HepG2 (cell line): ENCODE results near the gene DCST2. TPM values are rescaled to one million over a fixed set of nuclear protein-coding genes. Genes with fewer than 3 reads are reported as not detected.

Experiments used
- ARID5B ChIP-seq: IDR thresholded peaks from 2 replicates; pipeline ENCODE4 v1.4.0; 2020; ENCODE audit warnings: mild to moderate bottlenecking, missing genetic modification reagents
- ATF2 ChIP-seq: sonication (generic); formaldehyde crosslinking; IDR thresholded peaks from 2 replicates; pipeline ENCODE4 v1.4.0; 2020; ENCODE audit warnings: missing genetic modification reagents
- ELF3 ChIP-seq: IDR thresholded peaks from 2 replicates; pipeline ENCODE4 v1.6.1; 2016; ENCODE audit warnings: missing genetic modification reagents, missing compliant biosample characterization
- ETV5 ChIP-seq: IDR thresholded peaks from 2 replicates; pipeline ENCODE4 v1.6.1; 2018; ENCODE audit warnings: missing biosample characterization, missing genetic modification reagents, inconsistent platforms, borderline replicate concordance
- EZH2 ChIP-seq: conservative IDR thresholded peaks from 2 replicates; pipeline ENCODE4 v1.6.1; 2012; ENCODE audit warnings: mild to moderate bottlenecking, low read depth, low read length, moderate library complexity
- FOSL1 ChIP-seq: sonication (generic); formaldehyde crosslinking; IDR thresholded peaks from 2 replicates; pipeline ENCODE4 v1.9.0; 2021; ENCODE audit warnings: missing genetic modification reagents, borderline replicate concordance
- GATAD2A ChIP-seq: IDR thresholded peaks from 2 replicates; pipeline ENCODE4 v1.6.1; 2016
- NFE2L1 ChIP-seq: sonication (generic); formaldehyde crosslinking; IDR thresholded peaks from 2 replicates; pipeline ENCODE4 v1.4.0; 2020; ENCODE audit warnings: missing genetic modification reagents, mild to moderate bottlenecking, borderline replicate concordance
- NFYB ChIP-seq: sonication (generic); formaldehyde crosslinking; IDR thresholded peaks from 2 replicates; pipeline ENCODE4 v1.4.0; 2020; ENCODE audit warnings: missing genetic modification reagents
- NR2F6 ChIP-seq, 2 experiments: IDR thresholded peaks; 2 replicates each; pipeline ENCODE4 v1.6.1; 2016; ENCODE audit warnings: antibody characterized with exemption in 1 of 2, mild to moderate bottlenecking in 1 of 2
- SALL1 ChIP-seq: sonication (generic); formaldehyde crosslinking; IDR thresholded peaks from 2 replicates; pipeline ENCODE4 v1.8.0; 2022; ENCODE audit warnings: mild to moderate bottlenecking, missing genetic modification reagents
- SIN3B ChIP-seq: fragments of 150-350 bp; IDR thresholded peaks from 2 replicates; pipeline ENCODE4 v1.6.1; 2014; ENCODE audit warnings: low read length
- SUZ12 ChIP-seq: fragments of 150-350 bp; IDR thresholded peaks from 2 replicates; pipeline ENCODE4 v1.6.1; 2014; ENCODE audit warnings: low read depth, low read length
- U2AF1 ChIP-seq: fragments of 200-400 bp; formaldehyde crosslinking; optimal IDR thresholded peaks from 2 replicates; pipeline ENCODE3; 2017; ENCODE audit warnings: mild to moderate bottlenecking, low read depth, low read length
- ZBTB43 ChIP-seq: sonication (generic); formaldehyde crosslinking; conservative IDR thresholded peaks from 2 replicates; pipeline ENCODE4 v1.4.0; 2020; ENCODE audit warnings: missing genetic modification reagents
- ZNF205 ChIP-seq: IDR thresholded peaks from 2 replicates; pipeline ENCODE4 v1.6.1; 2018; ENCODE audit warnings: missing biosample characterization, missing genetic modification reagents
- ZNF260 ChIP-seq: sonication (generic); formaldehyde crosslinking; IDR thresholded peaks from 2 replicates; pipeline ENCODE4 v1.4.0; 2020; ENCODE audit warnings: missing genetic modification reagents, low read depth, mild to moderate bottlenecking, borderline replicate concordance
- ZNF264 ChIP-seq: sonication (generic); formaldehyde crosslinking; IDR thresholded peaks from 2 replicates; pipeline ENCODE4 v1.4.0; 2020; ENCODE audit warnings: missing genetic modification reagents
- ZNF557 ChIP-seq: sonication (generic); formaldehyde crosslinking; IDR thresholded peaks from 2 replicates; pipeline ENCODE4 v1.4.0; 2020; ENCODE audit warnings: missing genetic modification reagents
- ZZZ3 ChIP-seq: sonication (generic); formaldehyde crosslinking; IDR thresholded peaks from 2 replicates; pipeline ENCODE4 v1.4.0; 2020; ENCODE audit warnings: missing genetic modification reagents, mild to moderate bottlenecking, borderline replicate concordance
- polyA plus RNA-seq, 8 experiments: library from polyadenylated mRNA; depleted of rRNA in 3 of 8; stranded (reverse) in 7 of 8; unstranded in 1 of 8; fragments of >200 nt; fragmentation: Illumina TruSeq in 4 of 8; extraction: Trizol in 4 of 8; gene quantifications; 2 replicates each; pipeline versions ENCODE4 v1.2.1 to v1.2.3, GENCODE V29; 2011 to 2016; ENCODE audit warnings: low read depth in 4 of 8, missing spikeins in 1 of 8, mixed read lengths in 1 of 8; ENCODE audit not compliant: insufficient read depth in 1 of 8
- total RNA-seq, 5 experiments: library from RNA; depleted of rRNA; stranded (reverse); fragments of >200 nt; fragmentation: Illumina TruSeq; extraction: Trizol; gene quantifications; 2 replicates each; pipeline ENCODE4 v1.2.3, GENCODE V29; 2016; ENCODE audit warnings: low read depth in 1 of 5
- TF ChIP-seq, protein P1 (sequence below): IDR thresholded peaks from 2 replicates; pipeline ENCODE4 v1.6.1; 2012; ENCODE audit warnings: low read depth, low read length, improper control_type of control experiment
- TF ChIP-seq, protein P2 (sequence below): sonication (generic); formaldehyde crosslinking; IDR thresholded peaks from 2 replicates; pipeline ENCODE4 v1.5.0; 2020; ENCODE audit warnings: missing genetic modification reagents

Gene DCST2
- total and polyA plus RNA-seq, 2 of the 13 experiments (the other 11 are each of a cell fraction or from before 2014, with no cell fraction given), result 0.74 TPM; not detected in 1

- TF ChIP-seq FOSL1 (CRISPR knock-in tag) (peak; percentile 58; the same call in 1 of the 2 replicates), ZNF557 (CRISPR knock-in tag) (no peak), ZNF260 (CRISPR knock-in tag) (no peak), NR2F6 (IDR thresholded peaks at IDR 0.05) (peak; percentile 50), NR2F6 (CRISPR knock-in tag; IDR thresholded peaks at IDR 0.05) (peak; percentile 77), ATF2 (CRISPR knock-in tag) (peak; percentile 47), NFYB (CRISPR knock-in tag) (peak; percentile 31; the same call in 1 of the 2 replicates), GATAD2A (CRISPR knock-in tag) (peak; percentile 77), NFE2L1 (CRISPR knock-in tag) (peak; percentile 96), ZZZ3 (CRISPR knock-in tag) (no peak), ZNF264 (no peak), SALL1 (CRISPR knock-in tag) (peak; percentile 72), ARID5B (CRISPR knock-in tag) (peak; percentile 76; the same call in 1 of the 2 replicates), SUZ12 (no peak), ZNF205 (peak; percentile 86), ETV5 (CRISPR knock-in tag) (peak; percentile 10), ZBTB43 (no peak), U2AF1 (peak; percentile 77), ELF3 (CRISPR knock-in tag) (peak; percentile 35; the same call in 1 of the 2 replicates), EZH2 (no peak), SIN3B (no peak)
- TF ChIP-seq, protein P1, sequence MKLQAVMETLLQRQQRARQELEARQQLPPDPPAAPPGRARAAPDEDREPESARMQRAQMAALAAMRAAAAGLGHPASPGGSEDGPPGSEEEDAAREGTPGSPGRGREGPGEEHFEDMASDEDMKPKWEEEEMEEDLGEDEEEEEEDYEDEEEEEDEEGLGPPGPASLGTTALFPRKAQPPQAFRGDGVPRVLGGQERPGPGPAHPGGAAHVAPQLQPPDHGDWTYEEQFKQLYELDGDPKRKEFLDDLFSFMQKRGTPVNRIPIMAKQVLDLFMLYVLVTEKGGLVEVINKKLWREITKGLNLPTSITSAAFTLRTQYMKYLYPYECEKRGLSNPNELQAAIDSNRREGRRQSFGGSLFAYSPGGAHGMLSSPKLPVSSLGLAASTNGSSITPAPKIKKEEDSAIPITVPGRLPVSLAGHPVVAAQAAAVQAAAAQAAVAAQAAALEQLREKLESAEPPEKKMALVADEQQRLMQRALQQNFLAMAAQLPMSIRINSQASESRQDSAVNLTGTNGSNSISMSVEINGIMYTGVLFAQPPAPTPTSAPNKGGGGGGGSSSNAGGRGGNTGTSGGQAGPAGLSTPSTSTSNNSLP, result peak; percentile 83
- TF ChIP-seq, protein P2, sequence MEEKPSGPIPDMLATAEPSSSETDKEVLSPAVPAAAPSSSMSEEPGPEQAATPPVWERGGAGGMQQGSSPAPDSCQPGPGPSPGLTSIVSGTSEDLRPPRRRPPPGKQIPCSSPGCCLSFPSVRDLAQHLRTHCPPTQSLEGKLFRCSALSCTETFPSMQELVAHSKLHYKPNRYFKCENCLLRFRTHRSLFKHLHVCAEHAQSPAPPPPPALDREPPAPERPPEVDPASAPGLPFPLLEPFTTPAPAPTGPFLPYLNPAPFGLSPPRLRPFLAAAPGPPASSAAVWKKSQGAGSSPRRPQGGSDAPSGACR, result peak; percentile 69
Measured at GRCh38 chr1:155000726-155001424, 32.7 kb downstream of the DCST2 start (continued).
